HG03159 (cell line): ENCODE data around the gene DHX32.

Experiments used
- ATAC-seq: cut with Tn5 transposase; IDR thresholded peaks from one replicate; pipeline ENCODE4 v1.9.1; 2021; ENCODE audit warnings: mild to moderate bottlenecking, moderate library complexity; ENCODE audit not compliant: unreplicated experiment

Gene DHX32

DNA sequence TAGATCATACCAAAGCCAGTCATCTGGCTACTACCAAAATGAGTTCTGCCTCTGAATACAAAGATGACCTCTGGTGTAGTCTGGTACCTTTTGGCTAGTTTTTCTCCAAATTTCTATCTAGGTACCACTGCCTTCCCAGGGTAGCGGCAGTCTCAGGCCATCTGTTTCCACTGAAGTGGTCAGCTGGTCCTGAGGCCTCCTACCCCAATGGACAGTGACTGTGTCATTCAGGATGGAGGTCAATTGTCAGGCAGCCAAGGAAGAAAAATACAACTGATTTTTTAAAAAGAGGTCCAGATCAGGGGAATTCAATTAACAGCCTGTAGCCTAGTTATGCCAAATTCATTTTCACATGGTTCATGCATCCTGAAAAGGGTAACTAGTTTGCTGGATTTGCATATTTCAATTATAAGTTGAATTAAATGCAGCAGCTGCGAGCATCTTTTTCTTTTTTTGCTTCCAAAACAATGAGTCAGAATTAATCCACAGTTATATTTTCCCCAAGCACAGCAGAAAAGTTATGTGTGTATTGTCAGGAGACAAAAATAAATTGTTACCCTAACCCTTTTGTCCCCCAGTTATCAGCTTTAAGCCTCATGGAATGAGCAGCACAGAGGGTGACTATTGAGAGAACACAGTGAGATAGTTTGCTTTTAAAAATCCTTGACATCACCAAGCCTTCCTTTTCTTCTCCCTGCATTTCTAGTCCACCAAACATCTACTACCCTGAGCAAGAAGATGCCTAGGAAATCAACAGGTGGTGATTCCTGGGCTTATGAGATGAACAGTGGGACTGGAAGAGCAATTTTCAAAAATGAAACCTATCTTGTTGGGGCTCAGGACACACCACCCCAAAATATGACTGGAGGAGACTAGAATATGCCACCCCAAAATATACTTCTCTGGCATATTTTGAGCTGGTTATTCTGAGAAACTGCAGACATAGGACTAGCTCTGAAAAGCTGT is 30.0 kb downstream of the DHX32 start:
- no peak for ATAC-seq

DNA sequence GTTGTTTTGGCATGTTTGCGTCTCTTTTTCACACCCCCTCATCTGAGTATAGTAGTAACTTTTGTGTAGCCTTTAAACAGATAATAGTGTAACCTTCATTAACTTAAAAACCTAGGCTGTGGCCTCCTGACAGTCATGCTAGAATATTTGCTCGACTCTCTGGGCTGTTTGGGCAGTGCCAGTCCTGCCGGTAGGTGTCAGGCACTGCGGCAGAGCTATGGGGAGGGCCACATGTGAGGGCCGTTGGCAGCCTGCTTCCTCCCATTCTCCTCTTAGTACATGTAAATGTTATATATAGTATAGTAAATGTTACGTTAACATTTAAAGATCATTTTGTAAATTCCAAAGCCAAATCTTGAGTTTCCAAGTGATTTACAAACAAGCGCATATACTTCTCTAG is 31.6 kb downstream of the DHX32 start:
- ATAC-seq: no peak

DNA sequence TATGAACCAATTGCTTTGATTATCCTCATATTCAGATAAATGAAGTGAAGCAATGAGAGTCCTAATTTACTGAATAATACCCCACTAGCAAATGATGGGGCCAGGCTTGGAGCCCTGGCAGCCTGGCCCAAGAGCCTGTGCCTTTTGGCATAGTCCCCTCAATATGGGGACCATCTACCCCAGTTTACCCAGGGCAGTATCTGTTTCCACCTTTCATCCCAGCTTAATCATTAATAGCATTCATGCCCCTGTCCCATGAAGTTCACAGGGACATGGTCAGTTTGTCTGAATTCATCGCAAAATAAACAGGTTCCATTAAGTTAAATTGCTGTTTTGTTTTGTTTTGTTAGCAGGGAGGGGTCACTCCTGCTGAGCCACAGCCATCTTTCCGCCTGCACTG is 32.2 kb downstream of the DHX32 start:
- no peak for ATAC-seq

DNA sequence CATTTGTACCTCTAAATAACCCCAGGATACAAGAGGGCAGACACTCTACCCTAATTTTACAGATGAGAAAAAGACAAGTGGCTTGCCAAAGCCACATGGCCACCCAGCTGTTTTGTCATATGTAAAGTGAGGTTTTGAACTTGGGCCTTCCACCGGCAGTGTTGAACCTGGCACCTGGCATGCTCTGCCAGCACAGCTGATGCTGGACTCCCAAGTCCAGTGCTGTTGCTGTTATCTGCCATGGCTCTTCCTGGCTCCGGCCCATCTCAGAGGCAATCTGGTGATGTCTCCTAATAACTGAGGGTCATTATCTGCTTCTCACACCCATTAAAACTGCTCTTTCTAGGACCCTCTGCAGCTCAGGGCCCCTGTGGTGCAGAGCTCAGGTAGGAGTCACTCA is 32.7 kb downstream of the DHX32 start:
- ATAC-seq: no peak

DNA sequence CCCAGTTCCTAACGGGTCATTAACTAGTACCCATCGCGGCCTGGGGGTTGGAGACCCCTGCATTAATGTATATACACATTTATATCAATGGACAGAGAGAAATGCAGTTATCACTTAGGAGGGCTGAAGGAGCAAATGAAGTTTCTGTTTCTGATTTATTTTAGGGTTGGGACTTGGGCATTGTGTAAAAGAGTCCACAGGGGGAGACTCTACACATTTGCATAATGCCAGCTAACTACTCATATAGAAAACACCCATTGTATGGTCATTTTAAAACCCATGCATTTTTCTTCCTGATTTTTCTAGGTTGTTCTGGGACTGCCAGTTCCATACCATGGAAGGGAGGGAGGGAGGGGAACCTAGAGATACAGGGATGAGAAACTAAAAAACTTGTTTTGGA is 34.2 kb downstream of the DHX32 start:
- no peak for ATAC-seq

DNA sequence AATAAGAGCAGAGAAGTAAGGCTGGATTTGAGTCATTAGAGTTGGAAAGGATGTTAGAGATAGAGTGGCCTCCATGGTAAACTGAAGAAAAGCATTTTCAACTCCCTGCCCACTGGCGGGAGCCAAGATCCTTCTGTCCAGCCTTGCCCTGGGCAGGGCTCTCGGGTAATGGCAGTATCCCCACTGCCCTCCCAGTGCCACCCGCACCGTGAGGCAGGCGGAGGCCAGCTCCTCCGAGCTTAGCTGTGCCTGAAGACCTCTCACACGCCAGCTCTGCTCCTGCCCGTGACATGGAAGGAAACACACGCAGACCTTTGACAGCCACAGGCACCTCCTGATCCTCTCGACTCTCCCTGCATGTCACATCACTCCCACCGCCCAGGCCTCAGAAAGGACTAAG is 35.5 kb downstream of the DHX32 start:
- no peak for ATAC-seq

DNA sequence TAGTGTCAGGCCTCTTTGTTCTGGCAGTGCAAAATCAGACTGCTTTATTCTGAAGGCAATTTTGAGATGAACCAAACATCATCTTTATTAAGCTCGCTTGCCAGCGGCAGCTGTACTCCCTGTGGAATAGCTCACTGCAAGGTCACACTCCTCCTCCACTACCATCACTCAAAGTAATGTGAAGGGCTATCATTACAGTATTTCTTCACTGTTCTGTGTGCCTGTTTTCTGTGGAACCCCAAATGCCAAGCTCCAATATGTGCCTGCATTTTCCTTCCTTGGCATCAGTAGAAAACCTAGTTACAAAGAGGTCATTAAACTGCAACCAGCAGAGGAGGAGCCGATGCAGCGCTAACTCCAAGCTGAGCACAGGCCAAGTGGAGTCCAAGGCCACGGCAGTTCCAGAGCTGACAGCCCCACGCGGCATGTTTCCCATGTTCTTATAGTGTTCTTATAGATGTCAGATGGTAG is 36.3 kb downstream of the DHX32 start:
- ATAC-seq: no peak

DNA sequence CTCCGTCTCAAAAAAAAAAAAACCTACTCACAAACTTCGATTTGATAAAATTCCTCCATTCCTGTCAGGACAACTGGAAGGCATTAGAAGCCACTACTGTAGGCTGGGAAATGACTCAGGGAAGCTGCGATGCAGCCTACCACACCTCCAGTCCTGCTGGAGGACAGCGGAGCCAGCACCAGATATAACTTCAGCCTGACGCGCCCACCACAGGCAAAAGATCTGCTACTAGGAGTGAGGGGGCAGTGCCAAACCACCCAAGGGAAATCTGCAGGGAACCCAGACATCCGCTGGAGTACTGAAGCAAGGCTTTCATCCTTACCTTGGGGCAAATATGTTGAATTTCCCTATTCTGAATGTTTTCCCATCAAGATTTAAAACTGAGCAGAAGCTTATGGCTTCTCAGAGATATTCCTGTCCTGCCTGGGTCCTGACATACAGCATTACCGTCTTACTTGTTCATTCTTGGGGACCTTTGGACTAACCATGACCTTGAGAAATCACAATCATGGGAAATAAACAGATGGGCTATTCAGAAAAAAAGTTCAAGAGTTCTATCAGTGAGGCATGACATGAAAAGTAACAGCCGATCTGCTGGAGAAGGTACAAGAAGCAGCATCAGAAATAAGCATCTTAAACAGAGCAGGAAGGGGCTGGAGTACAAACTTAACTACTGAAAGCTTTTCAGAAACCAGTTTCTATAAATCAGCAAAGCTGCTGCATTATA is 37.3 kb downstream of the DHX32 start:
- ATAC-seq: no peak

DNA sequence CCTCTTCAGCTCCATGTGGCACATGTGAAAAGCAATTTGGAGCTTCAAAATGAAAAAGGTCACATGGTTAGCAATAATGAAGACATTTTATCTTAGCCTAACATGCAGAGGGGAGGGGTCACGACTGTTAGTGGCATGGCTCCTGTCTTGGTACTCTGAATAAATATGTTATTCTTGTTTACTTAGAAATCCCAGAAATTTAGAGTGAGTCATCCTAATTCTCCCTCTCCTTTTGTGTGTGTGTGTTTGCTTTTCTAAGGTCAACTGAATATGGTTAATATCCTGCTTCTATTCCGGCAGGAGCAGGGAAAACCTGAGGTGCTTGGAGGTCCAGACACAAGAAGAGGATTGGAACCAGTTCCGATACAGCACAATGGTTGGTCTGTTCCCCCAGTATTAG is 40.1 kb downstream of the DHX32 start:
- no peak for ATAC-seq

DNA sequence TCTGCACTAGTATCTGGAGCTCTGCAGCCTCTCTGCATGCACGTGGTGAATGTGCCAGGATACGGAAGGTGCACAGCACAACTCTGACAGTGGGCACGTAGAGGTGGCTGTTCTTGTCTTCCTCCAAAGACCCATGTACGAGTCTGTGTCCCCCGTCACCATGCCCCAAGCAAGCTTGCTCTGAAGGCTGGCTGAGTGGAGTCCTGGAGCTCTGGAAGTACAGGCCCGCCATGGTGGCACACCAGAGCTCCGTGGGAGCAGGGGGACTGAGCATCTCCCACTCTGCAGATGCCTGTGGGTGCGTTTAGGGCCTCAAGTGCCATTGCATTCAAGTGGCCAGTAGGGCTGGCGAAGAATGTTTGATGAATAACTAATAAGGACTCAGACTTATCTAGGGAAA is 40.7 kb downstream of the DHX32 start:
- ATAC-seq: no peak

DNA sequence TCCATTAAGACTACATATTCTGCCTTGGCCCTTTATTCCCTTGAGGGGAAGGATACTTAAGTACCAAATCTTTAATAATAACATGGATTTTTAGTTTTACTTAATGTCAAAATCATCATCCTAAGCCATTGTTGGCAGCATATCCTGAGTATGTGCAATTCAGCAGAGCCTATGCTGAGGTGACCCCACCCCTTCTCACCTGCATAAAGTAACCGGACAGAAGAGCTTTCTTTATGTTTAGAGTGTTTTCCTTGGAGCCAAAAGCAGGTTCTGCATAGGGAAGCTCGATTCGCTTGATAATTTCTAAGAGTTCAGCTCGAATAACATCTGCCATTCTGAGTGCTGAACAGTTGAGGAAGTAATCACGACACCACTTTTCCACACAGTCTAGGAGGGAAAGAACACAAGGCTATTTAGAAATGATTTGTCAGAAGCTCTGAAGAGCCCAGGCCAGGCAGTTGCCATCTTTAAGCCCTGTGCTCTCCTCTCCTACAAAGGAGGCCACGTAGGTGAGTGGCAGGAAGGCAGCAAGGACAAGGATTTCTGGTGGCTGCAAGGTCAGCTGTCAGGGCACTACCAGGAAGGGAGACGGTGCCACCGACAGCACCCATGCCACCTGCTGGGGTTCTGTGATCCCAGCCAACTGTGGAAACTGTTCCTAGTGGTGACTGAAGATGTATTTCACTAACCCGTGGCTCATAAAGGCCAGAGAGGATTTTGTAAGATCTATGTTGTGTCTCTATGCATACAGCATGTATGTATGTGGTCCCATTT is 42.1 kb downstream of the DHX32 start:
- ATAC-seq: no peak

DNA sequence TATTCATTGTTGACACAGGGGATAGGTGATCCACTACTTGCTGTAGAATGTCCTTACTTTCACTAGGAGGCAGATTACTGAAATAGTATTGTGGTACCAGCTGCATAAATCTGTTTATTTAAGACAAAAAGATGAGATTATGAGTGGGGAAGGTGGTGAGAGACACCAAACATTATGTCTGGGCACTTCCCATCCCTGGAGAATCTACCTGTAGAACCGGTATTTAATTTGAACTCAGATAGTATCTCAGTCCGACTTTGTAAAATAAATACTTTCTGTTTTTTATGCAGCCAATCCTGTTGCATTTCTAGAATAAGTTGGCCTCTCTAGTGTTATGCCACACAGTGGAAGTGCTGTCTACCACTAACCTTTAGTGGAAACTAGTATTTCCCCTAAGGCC is 44.3 kb downstream of the DHX32 start:
- no peak for ATAC-seq

DNA sequence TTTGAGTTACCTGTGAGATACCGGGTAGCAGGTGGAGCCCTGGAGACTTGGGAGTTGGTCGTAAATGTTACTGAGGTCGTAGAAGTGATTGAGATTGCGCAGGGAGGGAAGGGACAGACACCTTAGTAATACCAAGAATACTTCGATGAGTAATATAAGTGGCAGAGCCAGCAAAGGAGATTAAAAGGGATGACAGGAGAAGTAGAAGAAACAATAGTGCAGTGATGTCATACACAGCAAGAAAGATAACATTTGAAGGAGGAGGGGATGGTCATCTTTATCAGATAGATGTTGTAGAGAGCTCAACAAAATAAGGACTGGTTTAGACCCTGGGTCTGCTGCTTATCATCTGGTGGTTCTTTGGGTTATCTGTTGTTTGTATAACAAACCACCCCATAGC is 52.8 kb downstream of the DHX32 start:
- no peak for ATAC-seq

DNA sequence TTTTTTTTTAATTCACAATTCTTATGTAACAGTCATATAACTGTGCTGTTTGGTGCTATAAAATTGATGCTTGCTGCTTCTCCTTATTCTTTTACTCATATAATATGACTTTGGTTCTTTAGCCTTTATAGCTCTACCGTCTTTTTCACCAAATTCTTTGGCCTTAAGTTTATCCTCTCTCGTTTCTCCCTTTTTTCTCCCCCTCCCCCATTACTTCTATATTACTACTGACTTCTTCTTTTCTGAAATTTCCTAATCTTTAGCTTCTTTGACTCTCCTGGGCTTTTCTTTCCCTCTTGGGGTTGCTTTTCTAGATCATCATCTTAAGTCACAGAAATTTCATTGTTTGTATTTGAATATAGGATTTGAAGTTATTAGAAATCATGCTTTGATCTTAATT is 54.0 kb downstream of the DHX32 start:
- no peak for ATAC-seq

DNA sequence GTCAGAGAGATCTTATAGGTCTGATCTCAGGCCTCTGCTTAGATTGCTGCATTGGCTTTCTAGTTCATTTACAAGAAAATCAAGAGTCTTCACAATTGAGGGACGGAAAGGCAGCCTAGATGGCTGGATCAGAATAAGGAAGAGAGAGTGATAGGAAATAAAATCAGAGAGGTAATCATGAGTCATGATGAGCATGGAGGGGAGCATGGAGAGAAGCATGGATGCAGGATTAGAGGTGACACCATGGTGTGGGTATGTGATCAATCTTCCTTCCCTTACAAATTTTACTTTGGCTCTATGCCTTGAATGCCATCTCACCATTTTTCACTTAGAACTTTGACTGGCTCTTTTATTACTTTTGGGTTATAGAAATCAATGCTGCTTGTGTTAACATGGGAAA is 56.4 kb downstream of the DHX32 start:
- no peak for ATAC-seq

DNA sequence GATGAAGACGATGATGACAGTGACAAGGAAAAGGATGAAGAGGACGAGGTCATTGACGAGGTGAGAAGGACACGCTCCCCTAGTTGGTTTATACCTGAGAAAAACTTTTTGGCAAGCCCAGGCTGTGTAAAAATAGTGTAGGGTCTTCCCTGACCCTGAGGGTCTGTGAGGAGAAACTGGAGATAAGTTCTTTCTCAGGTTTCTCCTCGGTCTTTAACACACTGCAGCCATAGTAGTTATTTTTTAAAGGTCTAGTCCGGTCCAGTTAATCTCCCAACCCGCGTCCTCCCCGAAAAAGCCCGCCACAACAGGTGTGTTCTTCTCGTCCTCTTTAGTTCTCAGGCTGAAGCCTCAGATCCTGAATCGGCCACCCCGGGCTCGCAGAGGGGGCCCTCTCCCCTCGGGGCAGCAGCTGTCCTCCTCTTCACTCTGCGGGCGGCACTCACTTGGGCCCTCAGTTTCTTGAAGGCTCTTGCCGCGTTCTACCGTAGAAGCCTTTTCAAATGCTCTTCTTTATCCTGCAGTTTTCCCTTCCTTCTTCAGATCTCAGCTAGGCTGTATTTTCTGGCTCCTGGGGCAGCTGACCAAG is 57.3 kb downstream of the DHX32 start:
- ATAC-seq: no peak

DNA sequence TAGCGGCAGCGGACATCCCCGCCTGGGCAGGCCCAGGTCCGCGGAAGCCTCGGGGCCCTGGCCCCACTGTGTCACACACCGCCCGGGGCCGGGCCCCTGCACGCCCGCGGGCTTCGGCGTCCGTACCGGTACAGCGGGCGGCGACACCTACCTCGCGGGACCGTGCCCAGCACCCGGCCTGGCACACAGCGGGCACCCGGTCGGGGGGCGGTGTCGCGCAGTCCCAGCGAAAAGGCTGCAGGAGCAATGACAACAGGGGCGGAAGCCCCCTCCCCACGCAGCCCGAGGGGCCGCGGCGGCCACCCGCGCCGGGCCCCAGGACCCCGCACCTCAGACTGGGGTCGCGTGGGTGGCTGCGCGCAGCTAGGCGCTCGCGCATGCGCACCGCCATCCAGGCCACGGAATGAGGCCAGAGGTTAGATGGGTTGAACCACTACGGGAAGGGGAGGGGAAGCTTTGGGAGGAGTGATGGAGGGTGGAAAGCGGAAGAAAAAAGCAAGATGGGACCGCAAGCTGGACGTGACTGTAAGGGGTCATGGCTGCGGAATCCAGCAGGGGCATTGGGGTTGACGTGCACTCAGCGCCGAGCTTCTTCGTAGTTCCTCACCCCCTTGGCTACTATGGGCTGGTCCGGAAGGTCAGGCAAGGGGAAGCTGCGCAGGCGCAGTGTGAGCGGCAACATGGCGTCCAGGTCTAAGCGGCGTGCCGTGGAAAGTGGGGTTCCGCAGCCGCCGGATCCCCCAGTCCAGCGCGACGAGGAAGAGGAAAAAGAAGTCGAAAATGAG is 58.0 kb downstream of the DHX32 start, which contains the start of the genes BCCIP and UROS:
TSS of gene BCCIP (plus strand) at position 669 of the 785 bp plus-strand sequence. CDS start at position 681, 12 bp downstream.
TSS of gene UROS (minus strand) at position 381 of the 785 bp plus-strand sequence. CDS start 6,759 bp downstream, outside the sequence.
- peak; percentile 80 for ATAC-seq

DNA sequence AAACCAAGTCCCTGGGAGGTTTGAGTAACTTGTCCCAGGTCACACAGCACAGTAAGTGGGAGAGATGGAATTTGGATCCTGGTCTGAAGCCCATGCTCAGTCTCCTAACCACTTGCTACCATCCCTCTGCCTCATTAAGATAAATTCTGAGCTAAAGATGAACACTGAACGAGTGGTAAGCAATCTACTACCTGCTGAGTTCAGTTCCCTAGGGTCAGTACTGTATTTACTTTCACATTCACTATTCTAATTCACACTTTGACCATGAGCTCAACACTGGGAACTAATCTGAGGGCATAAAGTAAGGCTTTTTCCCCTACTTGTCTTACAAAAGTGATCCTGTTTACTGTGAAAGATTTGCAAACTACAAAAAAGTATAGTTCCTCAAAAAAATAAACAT is 60.4 kb downstream of the DHX32 start:
- peak; percentile 48 for ATAC-seq

DNA sequence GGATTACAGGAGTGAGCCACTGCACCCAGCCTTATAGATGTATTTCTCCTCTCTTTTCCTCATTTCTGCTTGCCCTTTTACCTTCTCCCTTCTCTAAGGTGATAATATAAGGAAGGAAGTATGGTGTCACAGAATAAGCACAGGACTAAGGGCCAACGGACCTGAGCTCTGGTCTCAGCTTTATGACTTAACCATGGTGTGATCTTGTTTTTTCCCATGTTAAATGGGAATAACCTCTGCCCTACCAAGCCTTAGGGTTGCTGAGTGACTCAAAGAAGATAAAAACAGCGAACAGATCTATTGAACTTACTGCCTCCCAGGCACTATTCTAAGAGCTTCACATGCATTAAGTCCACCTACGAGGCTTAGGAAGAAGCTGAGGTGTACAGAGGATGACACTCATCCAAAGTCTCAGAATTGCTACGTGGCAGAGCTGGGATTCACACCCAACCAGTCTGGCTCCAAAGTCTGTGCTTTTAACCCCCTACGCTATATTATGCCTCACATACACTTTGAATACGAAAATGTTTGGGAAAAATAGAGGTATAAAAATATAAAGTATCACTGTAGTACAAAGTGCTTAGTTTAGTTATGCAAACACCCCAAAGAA is 63.6 kb downstream of the DHX32 start:
- ATAC-seq: no peak
